ENCODE measurements around the gene UTP20.
A peak's percentile ranks its signal among the peaks of the same experiment; 100 is the strongest.

The UTP20 gene

DNA sequence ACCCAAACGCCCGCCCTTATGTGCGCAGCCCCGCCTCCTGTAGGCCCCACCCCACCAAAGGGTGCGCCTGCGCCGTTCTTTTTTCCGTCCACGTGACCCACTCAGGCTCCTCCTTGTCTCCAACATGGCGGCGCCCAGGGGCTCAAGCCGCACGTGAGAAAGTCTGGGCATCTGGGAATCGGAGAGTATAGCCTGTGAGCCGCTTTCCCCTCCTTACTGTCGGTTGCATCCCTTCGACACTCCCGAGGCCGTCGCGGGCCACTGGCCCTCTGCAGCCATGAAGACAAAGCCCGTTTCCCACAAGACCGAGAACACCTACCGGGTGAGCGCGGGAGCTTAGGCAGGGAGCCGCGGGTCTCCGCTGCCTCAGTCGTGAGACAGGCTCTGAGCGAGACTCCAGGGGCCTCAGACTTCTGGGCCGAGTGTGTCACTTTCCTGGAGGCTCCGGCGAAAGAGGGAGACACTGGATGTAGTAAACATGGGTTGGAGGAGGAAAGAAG, at the start of gene UTP20:
Gene UTP20 (plus strand): TSS at position 100 of the 500 bp plus-strand sequence. CDS start 178 bp downstream, at position 278.
- DNase-seq, result peak; percentile 83

DNA sequence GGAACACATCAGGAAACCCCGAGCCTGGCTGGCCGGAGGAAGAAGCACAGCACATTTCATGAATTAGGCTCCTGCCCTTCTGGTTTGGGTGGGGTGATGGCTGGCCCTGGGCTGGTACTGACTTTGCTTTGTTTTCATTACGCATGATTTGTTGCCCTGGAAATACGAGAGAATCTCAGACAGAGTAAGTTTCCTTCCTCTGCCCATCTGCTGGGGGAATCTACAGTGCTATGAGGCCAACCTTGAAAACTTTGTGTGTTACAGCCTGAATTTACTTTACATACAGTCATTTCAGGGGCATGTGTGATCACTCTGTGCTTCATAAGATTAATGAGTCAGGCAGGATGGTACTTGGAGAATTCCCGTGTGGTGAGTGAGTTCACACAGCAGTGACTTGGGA, 49.4 kb upstream of the UTP20 start:
- DNase-seq, result no peak

DNA sequence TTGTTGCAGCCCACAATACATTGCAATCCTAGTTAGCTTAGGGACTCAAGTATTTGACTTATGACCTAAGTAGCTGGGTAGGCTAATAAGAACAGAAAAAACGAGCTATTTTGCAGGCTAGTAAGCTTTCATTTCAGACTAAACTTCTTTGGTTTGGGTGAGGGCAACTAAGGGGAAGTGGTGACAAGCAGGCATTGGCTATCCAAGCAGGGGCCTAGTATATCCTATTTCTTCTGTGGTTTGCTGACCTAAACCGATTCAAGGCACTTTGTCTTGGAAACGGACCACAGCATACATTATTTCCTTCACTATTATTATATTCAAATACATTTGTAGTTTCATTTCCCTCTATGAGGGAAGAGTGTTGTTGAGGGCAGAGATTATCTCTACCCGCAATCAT, 48.3 kb upstream of the UTP20 start:
- DNase-seq, result no peak

DNA sequence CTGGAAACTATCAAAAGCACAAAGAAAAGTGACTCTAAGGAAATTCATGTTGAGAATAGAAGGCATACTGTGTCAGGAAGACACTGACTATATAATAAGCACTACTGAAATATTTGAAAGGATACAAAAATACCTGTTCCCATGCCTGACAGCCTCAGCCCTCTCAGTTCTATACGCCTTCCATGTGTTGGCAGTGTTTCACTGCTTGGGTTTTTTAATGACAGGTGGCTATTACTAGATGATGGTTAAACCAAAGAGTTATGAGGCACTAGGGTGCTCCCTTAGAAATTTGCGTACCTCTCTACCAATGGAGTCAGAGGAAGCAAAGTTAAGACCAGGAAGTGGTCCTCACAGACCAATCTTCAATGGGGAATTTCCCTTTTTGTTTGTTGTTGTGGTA, 44.2 kb upstream of the UTP20 start:
- no peak for DNase-seq

DNA sequence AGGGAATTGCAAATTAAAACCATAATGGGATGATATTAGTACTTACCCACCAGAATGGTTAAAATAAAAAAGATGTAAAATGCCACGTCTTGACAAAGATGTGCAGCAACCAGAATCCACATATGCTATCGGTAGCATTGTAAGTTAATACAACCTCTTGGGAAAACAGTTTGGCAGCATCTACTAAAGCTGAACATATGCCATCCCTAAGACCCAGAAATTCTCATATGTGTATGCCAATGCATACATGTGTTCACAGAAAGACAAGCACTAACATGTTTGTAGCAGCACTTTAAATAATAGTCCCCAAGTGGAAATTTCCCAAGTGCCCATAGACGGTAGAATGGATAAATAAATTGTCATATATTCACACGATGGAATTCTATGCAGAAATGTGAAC, 41.6 kb upstream of the UTP20 start:
- DNase-seq, result no peak

DNA sequence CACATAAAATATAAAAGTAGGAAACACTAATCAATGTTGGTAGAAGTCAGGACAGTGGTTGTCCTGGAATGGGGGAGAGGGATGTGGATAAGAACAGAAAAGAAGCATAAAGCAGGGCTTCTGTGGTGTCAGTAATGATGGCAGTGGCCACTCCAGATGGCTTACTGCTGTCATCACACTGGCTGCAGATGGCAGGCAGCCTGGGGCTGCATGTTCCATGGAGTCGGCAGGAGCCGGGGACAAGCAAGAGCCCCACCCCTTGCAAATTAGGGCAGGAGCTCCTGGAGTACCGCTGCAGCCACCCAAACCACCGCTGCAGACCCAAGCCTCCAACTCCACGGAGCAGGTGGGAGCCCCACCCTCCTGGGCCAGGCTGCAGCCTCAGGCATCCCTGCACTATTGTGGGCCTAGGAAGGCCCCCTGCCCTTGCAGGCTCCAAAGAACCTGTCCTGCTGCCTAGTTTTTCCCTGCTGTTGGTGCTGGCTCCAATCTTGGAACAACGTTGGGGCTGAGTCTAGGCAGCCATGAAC, 41.0 kb upstream of the UTP20 start:
- no peak for DNase-seq

DNA sequence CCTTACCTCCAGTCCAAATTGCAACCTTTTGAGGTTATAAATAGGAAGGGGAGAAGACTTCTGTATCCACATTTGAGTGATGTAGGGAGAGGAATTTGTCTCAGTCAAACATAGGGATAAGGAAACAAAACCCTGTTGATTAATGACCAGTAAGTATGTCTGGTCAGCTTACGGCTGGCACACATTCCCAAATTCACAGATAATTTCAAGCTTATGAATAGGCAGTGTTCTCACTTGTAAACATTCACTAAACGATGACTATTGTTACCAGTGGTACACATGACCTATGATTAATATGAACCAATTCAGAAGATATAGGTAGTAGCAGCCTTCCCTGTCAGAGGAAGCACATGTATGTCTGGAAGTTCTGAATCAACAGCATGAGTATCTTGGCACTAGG, 36.8 kb upstream of the UTP20 start:
- DNase-seq, result no peak

DNA sequence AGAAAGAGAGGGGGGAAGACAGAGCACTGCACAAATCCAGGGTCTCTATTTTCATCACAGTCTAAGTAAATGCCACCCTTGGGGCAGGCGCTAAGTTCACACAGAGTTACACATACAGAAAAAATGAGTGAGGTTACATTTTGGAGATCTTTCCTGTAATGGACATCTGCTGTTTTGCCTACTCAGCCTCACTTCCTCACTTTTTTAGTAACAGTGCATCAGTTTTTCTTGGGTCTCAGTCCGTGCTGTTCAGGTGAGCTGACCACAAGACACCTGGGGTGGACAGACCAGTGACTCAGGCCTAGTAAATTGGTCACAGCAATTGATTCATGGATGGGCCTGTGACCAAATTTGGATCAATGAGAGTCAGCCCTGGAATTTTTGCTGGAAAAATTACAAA, 36.3 kb upstream of the UTP20 start:
- no peak for DNase-seq

- DNase-seq, result no peak
These were observed 23.6 kb upstream of the UTP20 start for GRCh38 chr12:101256266-101256665.

DNA sequence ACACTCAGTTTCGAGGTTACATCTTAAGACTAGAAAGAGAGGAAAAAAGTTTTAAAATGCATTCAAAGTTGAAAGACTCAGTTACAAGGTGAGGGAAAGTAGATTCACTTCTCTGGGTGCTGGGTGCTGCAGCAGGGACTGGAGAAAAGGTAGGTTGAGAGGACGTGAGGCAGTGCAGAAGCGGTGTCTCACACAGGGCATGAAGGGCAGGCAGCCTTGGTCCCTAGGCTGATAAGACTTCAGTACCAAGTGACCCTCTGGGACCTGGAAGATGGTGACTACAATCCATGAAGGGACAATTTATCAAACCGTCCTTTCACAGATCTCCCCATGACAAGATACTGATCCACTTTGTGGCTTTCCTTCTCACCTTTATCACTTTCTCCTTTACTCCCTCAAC, 22.5 kb upstream of the UTP20 start:
- DNase-seq, result no peak

GRCh38 chr12:101267111-101267510, 12.8 kb upstream of the UTP20 start:
- no peak for DNase-seq

- no peak for DNase-seq
These were observed 3.5 kb upstream of the UTP20 start for GRCh38 chr12:101276433-101276832.

- DNase-seq, result no peak
These were observed 2.5 kb upstream of the UTP20 start for GRCh38 chr12:101277443-101277842.

- peak; percentile 83 for DNase-seq
These were observed 7.5 kb downstream of the UTP20 start for GRCh38 chr12:101287357-101287756.

DNA sequence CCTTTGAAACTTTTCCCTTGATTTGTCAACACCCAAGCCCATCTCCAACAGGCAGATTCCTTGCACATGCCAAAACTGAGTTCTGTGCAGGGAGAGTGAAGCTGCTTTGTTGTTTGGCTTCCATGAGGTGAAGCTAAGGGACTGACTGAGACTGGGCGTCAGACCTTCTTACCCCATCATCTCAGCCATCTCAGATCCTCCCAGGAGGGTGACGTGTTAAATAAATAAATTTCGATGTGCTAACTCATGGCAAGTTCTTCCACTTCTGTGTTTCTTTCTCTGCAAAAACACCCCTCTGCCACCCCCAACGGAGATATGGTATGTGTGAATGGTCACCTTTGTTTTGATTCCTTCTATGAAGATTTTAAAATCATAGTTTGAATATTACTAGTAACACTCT, 17.8 kb downstream of the UTP20 start:
- DNase-seq, result no peak

DNA sequence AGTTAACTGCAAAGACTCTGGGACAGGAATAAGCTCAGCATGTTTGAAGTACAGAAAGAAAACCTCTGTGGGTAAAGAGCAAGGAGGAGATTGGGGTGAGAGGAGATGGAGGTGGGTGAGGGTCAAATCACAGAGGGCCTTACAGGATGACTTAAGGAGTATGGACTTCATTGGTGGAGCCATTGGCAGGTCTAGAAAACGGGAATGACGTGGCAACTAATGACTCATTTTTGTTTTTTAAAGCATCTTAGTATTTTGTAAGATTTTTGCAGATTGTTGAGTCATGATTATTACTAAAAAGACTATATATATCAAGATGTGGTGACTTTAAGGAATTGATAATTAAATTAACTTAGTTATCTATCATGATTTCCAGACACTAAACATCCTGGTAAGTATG, 18.5 kb downstream of the UTP20 start:
- no peak for DNase-seq

GRCh38 chr12:101299346-101299745, 19.4 kb downstream of the UTP20 start:
- no peak for DNase-seq

DNA sequence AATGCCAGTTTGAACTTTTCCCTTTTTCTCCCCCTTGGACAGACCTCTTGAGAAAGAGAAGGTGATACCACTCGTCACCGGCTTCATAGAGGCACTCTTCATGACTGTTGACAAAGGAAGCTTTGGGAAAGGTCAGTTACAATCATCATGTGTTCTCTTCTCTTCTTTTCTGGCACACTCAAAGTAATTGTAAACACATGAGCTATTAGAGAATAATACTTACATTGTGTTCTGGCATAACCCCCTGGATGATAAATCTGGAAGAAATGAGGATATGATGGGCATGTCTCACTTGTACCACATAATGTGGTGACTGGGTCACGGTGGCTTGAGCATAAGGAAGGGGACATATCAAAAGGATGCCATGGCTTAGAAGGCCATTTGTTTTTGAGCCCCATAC, 20.0 kb downstream of the UTP20 start:
- DNase-seq, result no peak

- DNase-seq, result no peak
These were observed 22.8 kb downstream of the UTP20 start for GRCh38 chr12:101302741-101303140.

- no peak for DNase-seq
These were observed 25.4 kb downstream of the UTP20 start for GRCh38 chr12:101305226-101305779.

DNA sequence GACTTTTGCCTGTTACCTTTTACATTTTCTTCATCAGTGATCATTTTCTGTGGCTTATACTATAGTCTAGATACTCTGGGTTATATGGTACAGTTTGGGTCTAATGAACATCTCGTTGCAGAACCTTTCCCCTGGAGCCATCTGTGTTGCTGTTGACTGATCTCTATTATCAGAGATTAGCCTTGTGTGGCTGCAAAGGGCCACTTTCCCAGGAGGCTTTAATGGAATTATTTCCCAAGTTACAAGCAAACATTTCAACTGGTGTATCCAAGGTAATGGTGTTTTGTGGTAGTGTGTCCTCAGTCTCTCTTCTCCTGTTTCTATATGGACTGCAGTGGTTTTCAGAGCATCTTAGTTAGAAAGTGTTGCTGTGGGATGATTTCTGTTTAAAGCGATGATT, 25.9 kb downstream of the UTP20 start:
- no peak for DNase-seq

- no peak for DNase-seq
These were observed 42.6 kb downstream of the UTP20 start for GRCh38 chr12:101322480-101322879.

DNA sequence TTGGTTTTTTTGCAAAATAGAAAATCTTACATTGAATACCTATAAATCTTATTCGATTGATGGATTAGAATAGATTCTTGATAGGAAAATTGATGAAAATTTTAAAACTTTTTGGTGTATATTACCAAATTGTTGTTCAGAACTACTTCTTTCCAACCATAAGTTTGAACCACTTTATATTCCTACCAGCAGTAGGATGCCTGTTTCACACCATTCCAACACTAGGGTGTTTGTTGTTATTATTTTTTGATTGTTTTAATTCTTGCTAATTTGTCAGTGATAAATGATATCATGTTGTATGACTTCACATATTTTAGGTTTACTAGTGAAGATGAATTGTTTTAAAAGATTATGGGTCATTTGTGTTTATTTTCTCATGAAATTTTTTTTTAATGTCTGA, 43.4 kb downstream of the UTP20 start:
- DNase-seq, result no peak

- DNase-seq, result no peak
These were observed 45.7 kb downstream of the UTP20 start for GRCh38 chr12:101325590-101325989.

DNA sequence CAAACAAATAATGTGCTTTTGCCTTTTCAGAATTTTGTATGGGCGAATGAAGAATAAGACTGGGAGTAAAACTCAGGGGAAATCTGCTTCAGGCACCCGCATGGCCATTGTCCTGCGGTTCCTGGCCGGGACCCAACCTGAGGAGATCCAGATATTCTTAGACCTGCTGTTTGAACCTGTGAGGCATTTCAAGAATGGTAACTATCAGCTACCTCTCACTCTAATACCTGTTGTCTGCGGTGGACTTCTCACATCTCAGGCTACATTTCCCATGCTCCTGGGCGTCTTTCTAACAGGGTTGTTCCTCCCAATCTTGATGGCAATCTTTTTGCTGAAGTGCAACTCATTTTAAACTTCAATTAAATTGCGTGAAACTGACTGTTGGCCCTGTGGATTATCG, 47.1 kb downstream of the UTP20 start:
- no peak for DNase-seq
